AG10803 (cell line): ENCODE data around the gene KRTAP5-3.

Source experiments
- DNase-seq: peaks from one replicate; pipeline ENCODE4 v3.0.0; 2010; ENCODE audit warnings: low read depth
- H3K4me3 ChIP-seq: 2 replicates; pipeline ENCODE4 v1.5.1; 2011; ENCODE audit warnings: mild to moderate bottlenecking, low read length, control low read depth
- CTCF ChIP-seq: conservative IDR thresholded peaks from 2 replicates; pipeline ENCODE4 v1.5.1; 2011; ENCODE audit warnings: mild to moderate bottlenecking, low read length, control low read depth, inconsistent platforms

The KRTAP5-3 gene

GRCh38 chr11:1636291-1636950 is 28.2 kb upstream of the KRTAP5-3 start:
- H3K4me3 ChIP-seq: no peak overlapping the region
- no peak for TF ChIP-seq CTCF
- no peak for DNase-seq

GRCh38 chr11:1633864-1634263 is 25.6 kb upstream of the KRTAP5-3 start:
- no peak for DNase-seq
- TF ChIP-seq CTCF: no peak
- no peak overlapping the region for H3K4me3 ChIP-seq

GRCh38 chr11:1632053-1632714 is 23.9 kb upstream of the KRTAP5-3 start:
- no peak for TF ChIP-seq CTCF
- DNase-seq: no peak
- no peak overlapping the region for H3K4me3 ChIP-seq

DNA sequence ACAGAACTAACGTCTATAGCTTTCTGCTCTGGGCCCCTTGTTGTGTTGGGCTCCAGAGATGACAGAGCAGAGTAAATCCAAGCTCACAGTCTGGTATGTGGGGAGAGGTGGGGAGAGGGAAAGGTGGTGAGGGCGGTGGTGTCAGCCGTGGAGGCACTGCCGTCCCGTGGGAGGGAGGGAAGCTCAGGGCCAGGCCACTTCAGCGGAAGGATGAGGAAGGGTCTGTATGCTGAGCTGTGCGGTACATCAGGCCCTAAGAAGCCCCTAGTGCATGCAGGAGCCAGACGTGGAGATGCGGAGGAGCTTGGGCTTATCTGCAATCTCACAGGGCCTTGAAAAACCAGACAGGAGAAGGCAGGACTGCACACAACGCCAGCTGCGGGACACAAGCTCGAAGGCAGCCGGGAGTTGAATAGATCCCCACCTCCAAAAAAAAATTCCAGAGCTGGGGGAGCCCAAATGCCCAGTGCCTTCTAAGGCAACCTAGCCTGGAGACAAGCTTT is 22.9 kb upstream of the KRTAP5-3 start:
- TF ChIP-seq CTCF: no peak
- DNase-seq: no peak
- H3K4me3 ChIP-seq: no peak overlapping the region

DNA sequence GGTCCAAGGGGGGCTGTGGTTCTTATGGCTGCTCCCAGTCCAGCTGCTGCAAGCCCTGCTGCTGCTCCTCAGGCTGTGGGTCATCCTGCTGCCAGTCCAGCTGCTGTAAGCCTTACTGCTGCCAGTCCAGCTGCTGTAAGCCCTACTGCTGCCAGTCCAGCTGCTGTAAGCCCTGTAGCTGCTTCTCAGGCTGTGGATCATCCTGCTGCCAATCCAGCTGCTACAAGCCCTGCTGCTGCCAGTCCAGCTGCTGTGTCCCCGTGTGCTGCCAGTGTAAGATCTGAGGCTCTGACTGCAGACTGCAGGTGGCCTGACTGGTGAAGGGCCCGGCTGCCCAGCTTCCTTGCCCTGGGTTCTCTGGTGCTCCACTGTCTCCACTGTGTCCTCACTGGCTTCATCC is 22.0 kb upstream of the KRTAP5-3 start:
- no peak overlapping the region for H3K4me3 ChIP-seq
- no peak for TF ChIP-seq CTCF
- no peak for DNase-seq

- DNase-seq: no peak
- TF ChIP-seq CTCF: no peak
- no peak within 1 kb of the TSS for H3K4me3 ChIP-seq
Observed at GRCh38 chr11:1629326-1630185, 21.3 kb upstream of the KRTAP5-3 start, which contains the start of gene KRTAP5-5. TSS of gene KRTAP5-5 (plus strand) at chr11:1629775. CDS start at chr11:1629841, 66 bp downstream.
